ENCODE data around the gene SEC14L3.

DNA sequence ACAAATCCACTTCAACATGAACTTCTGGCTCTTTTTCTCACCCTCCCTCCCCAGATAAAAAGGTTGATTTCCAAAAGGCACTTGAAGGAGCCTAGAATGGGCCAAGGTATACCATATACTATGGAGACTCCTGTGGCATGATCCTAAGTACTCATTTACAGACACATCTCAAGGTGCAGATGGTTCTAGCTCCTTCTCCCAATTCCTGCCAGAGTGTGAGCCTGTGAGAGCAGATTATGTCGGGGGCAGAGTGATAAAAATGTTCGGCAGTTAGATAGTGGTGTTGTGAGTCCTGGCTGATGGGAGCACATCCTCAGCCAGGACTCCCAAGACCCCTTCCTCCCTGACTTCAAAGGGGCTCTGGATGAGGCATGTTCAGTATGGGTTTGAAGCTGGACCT lies 8.2 kb upstream of the SEC14L3 start:
- TF ChIP-seq SNAI2 (CRISPR knock-in tag; IDR thresholded peaks at IDR 0.05), result no peak
- TF ChIP-seq ZNF8 (CRISPR knock-in tag; IDR thresholded peaks at IDR 0.05), result no peak
- TF ChIP-seq, protein P1, sequence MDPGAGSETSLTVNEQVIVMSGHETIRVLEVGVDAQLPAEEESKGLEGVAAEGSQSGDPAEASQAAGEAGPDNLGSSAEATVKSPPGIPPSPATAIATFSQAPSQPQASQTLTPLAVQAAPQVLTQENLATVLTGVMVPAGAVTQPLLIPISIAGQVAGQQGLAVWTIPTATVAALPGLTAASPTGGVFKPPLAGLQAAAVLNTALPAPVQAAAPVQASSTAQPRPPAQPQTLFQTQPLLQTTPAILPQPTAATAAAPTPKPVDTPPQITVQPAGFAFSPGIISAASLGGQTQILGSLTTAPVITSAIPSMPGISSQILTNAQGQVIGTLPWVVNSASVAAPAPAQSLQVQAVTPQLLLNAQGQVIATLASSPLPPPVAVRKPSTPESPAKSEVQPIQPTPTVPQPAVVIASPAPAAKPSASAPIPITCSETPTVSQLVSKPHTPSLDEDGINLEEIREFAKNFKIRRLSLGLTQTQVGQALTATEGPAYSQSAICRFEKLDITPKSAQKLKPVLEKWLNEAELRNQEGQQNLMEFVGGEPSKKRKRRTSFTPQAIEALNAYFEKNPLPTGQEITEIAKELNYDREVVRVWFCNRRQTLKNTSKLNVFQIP (CRISPR knock-in tag; IDR thresholded peaks at IDR 0.05; ENCODE audit: borderline replicate concordance, low read depth), result no peak
- no peak for TF ChIP-seq ZNF70 (CRISPR knock-in tag; IDR thresholded peaks at IDR 0.05)
- TF ChIP-seq, protein P2, sequence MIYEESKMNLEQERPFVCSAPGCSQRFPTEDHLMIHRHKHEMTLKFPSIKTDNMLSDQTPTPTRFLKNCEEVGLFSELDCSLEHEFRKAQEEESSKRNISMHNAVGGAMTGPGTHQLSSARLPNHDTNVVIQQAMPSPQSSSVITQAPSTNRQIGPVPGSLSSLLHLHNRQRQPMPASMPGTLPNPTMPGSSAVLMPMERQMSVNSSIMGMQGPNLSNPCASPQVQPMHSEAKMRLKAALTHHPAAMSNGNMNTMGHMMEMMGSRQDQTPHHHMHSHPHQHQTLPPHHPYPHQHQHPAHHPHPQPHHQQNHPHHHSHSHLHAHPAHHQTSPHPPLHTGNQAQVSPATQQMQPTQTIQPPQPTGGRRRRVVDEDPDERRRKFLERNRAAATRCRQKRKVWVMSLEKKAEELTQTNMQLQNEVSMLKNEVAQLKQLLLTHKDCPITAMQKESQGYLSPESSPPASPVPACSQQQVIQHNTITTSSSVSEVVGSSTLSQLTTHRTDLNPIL (CRISPR knock-in tag; IDR thresholded peaks at IDR 0.05; ENCODE audit: low read depth), result no peak
- TF ChIP-seq RARB (CRISPR knock-in tag; IDR thresholded peaks at IDR 0.05), result no peak
- TF ChIP-seq, protein P3, sequence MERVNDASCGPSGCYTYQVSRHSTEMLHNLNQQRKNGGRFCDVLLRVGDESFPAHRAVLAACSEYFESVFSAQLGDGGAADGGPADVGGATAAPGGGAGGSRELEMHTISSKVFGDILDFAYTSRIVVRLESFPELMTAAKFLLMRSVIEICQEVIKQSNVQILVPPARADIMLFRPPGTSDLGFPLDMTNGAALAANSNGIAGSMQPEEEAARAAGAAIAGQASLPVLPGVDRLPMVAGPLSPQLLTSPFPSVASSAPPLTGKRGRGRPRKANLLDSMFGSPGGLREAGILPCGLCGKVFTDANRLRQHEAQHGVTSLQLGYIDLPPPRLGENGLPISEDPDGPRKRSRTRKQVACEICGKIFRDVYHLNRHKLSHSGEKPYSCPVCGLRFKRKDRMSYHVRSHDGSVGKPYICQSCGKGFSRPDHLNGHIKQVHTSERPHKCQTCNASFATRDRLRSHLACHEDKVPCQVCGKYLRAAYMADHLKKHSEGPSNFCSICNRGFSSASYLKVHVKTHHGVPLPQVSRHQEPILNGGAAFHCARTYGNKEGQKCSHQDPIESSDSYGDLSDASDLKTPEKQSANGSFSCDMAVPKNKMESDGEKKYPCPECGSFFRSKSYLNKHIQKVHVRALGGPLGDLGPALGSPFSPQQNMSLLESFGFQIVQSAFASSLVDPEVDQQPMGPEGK (CRISPR knock-in tag; IDR thresholded peaks at IDR 0.05; ENCODE audit: borderline replicate concordance), result no peak
- TF ChIP-seq, protein P4, sequence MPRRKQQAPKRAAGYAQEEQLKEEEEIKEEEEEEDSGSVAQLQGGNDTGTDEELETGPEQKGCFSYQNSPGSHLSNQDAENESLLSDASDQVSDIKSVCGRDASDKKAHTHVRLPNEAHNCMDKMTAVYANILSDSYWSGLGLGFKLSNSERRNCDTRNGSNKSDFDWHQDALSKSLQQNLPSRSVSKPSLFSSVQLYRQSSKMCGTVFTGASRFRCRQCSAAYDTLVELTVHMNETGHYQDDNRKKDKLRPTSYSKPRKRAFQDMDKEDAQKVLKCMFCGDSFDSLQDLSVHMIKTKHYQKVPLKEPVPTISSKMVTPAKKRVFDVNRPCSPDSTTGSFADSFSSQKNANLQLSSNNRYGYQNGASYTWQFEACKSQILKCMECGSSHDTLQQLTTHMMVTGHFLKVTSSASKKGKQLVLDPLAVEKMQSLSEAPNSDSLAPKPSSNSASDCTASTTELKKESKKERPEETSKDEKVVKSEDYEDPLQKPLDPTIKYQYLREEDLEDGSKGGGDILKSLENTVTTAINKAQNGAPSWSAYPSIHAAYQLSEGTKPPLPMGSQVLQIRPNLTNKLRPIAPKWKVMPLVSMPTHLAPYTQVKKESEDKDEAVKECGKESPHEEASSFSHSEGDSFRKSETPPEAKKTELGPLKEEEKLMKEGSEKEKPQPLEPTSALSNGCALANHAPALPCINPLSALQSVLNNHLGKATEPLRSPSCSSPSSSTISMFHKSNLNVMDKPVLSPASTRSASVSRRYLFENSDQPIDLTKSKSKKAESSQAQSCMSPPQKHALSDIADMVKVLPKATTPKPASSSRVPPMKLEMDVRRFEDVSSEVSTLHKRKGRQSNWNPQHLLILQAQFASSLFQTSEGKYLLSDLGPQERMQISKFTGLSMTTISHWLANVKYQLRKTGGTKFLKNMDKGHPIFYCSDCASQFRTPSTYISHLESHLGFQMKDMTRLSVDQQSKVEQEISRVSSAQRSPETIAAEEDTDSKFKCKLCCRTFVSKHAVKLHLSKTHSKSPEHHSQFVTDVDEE (CRISPR knock-in tag; IDR thresholded peaks at IDR 0.05), result no peak

Measured in SK-N-SH treated with all-trans-retinoic acid at 6 μM for 48 hours (cell line).